ENCODE results near the gene AKAP13.

DNA sequence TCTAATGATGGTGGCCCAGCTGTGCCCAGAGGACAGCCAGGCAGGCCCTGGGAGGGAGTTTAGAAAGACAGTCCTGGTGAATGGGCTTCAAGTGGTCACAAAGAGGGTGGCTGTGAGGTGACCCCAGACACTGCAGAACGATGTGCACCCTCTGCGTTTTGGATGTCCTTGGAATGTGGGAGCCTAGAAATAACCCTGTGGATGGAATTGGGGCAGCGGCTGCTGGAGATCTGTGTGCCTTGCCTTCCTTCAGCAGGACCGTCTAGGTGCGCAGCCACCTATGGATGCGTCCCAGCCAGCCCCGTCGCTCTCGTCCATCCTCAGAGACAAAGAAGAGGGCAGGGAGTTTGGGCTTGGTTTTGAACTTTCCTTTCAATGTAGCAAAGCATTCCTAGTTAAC lies 367.8 kb downstream of the AKAP13 start:
- TF ChIP-seq, protein P1, sequence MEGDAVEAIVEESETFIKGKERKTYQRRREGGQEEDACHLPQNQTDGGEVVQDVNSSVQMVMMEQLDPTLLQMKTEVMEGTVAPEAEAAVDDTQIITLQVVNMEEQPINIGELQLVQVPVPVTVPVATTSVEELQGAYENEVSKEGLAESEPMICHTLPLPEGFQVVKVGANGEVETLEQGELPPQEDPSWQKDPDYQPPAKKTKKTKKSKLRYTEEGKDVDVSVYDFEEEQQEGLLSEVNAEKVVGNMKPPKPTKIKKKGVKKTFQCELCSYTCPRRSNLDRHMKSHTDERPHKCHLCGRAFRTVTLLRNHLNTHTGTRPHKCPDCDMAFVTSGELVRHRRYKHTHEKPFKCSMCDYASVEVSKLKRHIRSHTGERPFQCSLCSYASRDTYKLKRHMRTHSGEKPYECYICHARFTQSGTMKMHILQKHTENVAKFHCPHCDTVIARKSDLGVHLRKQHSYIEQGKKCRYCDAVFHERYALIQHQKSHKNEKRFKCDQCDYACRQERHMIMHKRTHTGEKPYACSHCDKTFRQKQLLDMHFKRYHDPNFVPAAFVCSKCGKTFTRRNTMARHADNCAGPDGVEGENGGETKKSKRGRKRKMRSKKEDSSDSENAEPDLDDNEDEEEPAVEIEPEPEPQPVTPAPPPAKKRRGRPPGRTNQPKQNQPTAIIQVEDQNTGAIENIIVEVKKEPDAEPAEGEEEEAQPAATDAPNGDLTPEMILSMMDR (IDR thresholded peaks at IDR 0.05): no peak
- TF ChIP-seq POLR2A (IDR thresholded peaks at IDR 0.05): no peak

Measured in esophagus squamous epithelium (tissue), 4 donors.